Activated effector memory CD4-positive, alpha-beta T cell treated with Interleukin-2 at 50 U/mL for 16 hours (primary cell): ENCODE measurements around the gene GKAP1.
"Not testable (repeated sequence)": the region's sequence is repeated elsewhere in the genome, so short reads cannot be mapped to it uniquely, and the experiment has no call there.

ENCODE experiments used
- DNase-seq: peaks from one replicate; pipeline ENCODE4 v3.0.0-alpha.2; 2020

GKAP1 gene

DNA sequence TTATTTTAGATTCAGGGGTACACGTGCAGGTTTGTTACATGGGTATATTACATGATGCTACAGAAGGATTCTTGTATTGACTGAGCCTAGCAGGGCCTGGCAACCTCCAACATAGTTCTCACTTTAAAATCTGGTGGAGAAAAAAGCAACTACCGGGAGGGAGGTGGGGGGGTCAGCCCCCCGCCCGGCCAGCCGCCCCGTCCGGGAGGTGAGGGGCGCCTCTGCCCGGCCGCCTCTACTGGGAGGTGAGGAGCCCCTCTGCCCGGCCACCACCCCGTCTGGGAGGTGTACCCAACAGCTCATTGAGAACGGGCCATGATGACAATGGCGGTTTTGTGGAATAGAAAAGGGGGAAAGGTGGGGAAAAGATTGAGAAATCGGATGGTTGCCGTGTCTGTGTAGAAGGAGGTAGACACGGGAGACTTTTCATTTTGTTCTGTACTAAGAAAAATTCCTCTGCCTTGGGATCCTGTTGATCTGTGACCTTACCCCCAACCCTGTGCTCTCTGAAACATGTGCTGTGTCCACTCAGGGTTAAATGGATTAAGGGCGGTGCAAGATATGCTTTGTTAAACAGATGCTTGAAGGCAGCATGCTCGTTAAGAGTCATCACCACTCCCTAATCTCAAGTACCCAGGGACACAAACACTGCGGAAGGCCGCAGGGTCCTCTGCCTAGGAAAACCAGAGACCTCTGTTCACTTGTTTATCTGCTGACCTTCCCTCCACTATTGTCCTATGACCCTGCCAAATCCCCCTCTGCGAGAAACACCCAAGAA is 88.8 kb downstream of the GKAP1 start:
- not testable (repeated sequence) for DNase-seq

DNA sequence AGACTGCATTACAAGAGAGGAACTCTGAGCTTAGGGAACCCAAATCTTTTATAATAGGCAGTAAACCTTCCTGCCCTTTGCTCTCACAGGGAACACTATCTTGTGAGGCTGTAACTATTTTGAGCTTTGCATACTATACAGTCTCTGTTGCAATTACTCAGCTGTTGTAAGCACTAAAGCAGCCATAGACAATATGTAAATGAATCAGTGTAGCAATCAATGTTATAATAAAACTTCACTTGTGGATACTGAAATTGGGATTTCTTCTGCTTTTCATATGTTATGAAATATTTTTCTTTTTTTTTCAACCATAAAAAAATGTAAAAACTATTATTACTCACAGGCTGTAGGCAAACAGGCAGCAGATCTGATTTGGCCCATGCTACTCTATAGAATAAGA is 93.1 kb downstream of the GKAP1 start:
- no peak for DNase-seq

DNA sequence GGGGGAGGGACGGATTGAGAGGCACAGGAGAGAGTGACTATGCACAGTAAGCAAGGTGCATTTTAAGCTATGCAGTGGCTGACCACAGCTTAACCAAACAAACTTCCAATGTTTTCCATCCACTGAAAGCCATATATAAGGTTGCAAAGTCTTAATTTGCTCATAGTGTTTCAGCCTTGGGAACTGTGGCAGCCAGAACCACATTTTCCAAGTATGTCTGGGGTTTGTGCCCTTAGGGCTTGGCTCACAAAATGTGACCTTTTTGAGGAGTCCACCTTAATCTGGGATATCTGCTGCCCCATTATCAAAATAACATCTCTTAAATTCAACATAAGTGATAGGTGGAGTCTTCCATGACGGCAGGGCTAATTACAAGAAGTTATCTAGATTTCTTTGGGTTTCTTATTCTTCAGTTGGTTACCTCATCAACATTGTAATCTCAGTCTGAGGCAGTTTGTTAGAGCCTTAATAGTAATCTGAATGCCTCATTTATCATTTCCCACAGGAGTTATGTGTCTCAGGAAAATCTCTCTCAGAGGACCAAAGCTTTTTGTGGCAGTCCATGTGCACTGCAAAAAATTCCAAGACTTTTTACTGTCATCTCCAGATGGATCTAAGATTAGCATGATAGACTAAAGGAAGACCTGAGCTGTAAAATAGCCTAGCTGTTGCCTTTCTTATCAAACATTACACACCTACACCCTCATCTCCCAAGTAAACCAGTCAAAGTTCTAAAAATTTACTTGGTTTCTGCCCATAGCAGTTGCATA is 94.7 kb downstream of the GKAP1 start:
- DNase-seq = no peak

- DNase-seq = no peak
Observed at GRCh38 chr9:83721509-83721908, 96.1 kb downstream of the GKAP1 start.

DNA sequence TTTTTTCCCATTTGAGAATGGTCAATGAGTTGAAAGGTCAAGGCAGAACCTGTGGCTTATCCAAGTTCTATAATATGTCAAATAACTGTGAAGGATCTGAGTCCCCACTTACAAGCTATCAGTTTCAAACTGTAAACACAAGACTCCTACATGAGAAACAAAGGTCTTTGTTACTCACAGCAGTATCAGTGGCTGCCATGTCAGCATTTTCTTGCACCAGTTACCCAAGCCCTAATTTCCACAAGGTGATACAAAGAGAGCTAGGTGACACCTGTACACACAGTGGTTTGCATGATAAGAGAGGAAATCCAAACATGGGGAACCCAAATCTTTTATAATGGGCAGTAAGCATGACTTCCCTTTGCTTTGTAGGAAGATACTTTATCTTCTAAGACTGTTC is 101.8 kb downstream of the GKAP1 start:
- no peak for DNase-seq

DNA sequence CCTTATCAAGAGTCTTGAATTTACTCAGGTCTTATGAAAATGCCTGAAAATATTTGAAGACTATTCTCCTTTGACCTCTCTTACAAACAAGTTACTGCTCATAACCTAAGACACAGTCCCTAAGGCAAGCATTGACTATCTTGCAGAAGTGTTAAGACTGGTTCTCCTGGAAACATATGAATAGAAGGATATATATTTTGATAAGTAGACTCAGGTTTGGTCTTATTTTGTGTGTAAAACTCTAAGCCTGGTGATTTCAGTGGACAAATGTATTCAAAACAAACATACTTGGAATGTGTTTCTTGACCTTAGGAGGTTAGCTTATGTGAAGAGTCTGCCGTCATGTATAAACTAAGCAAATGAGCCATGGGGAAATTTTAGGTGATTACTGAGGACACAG is 102.3 kb downstream of the GKAP1 start:
- DNase-seq = no peak

- no peak for DNase-seq
Observed at GRCh38 chr9:83714329-83714728, 103.2 kb downstream of the GKAP1 start.

- no peak for DNase-seq
Observed at GRCh38 chr9:83708515-83709158, 108.9 kb downstream of the GKAP1 start.

DNA sequence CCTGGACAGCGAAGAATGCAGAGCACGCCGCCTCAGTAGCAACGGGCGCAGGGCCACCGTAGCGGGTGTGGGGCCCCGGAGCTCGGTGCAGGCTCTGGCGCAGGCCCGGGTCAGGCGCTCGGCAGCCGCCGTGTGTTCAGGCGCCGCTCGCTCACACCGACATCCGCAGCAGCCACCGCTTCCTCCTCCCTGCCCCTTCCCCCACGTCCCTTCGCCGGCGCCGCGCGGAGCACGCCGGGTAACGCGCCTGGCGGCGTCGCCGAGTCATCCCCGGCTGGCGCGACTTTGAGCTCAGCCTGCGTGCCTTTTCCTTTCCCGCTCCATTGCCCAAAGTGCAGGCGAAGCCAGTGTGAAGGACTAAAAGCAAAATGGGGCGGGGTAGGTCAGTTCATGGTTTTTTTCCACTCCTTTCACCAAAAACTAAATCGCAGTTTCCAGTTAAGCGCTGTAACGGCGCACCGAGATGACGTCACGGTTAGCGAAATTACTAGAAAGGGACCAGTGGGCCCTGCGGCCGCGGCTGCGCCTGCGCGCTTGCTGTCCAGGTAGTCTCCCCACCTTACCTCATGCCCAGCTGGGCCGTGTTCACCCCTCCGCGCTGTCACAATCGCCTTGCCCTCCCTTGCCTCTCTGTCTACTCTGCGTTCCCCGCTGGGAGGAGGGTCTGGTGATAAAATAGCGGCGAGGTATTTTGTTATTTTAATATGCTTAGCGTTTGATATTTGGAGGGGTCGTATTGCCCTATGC is 109.6 kb downstream of the GKAP1 start, which contains the start of gene UBQLN1:
TSS of gene UBQLN1 (minus strand) at position 191 of the 747 bp plus-strand sequence. CDS start 279 bp downstream, outside the sequence.
- peak; percentile 86 for DNase-seq

- no peak for DNase-seq
Observed at GRCh38 chr9:83707518-83707767, 110.1 kb downstream of the GKAP1 start.

DNA sequence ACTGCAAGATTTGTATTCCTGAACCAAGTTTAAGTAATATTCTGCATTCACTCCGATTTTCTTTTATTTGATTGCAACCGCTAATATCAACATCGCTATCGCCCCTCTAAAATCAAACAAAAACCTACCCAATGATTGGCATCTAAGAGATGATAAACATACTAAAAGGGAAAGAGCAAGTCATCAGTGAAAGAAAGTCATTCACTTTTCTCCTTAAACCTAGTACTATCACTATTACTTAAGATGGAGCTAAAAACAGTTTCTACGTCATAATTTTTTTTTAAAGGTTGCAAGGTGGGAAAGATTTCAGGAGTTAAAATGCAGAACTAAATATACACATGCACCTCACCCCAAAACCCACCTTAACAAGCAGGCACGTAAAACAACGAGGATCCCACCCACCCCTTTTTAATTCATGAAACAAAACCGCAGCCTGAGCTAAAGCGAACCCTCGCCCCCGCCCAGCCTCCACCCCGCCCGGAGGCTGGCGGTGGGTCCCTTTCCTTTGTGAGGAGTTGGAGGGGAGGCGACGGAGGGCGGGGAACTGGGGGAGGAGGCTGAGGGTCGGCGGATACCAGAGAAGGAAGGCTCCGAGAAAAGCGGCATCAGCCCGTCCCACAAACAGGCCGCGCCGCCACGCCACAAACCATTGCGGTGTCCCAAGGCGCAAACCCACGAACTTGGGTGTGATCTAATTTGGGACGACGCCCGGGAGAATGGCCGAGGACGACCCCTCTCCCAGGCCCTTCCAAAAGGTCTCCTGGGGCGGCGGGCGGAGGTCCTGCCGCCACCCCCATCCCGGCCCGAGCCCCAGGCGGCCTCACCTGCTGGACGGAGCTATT is 110.7 kb downstream of the GKAP1 start:
- DNase-seq = peak; percentile 48

GRCh38 chr9:83705219-83705651 is 112.3 kb downstream of the GKAP1 start:
- not testable (repeated sequence) for DNase-seq

- no peak for DNase-seq
Observed at GRCh38 chr9:83701769-83702168, 115.8 kb downstream of the GKAP1 start.

GRCh38 chr9:83701286-83701685 is 116.3 kb downstream of the GKAP1 start:
- DNase-seq = no peak

DNA sequence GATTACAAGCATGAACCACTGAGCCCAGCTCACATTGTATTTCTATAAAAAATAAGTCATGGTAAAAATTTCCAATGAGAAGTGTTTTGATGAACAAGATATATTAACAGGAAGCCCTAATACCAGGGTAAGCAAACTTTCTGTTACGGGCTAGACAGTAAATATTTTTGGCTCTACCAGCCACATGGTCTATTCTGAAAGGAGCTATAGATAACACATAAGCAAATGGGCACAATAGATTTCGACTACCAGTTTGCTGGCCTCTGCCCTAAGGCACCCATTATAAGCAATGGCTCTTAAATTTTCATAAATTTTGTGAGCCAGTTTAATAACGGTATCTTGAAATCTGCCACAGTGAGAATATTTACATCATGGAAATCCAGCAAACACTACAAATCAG is 118.0 kb downstream of the GKAP1 start:
- DNase-seq = no peak

GRCh38 chr9:83698976-83699585 is 118.5 kb downstream of the GKAP1 start:
- DNase-seq = no peak

GRCh38 chr9:83691492-83691891 is 126.1 kb downstream of the GKAP1 start:
- DNase-seq = no peak
